Measurements from ENCODE around the gene DLG2.

DLG2 gene

GRCh38 chr11:84496122-84496521 lies 1131.0 kb downstream of the DLG2 start:
- no peak for DNase-seq (ENCODE audit: low spot score)
- TF ChIP-seq CTCF (IDR thresholded peaks at IDR 0.05; ENCODE audit: borderline replicate concordance, control extremely low read depth, extremely low read depth, insufficient read depth, missing control alignments), result no peak

GRCh38 chr11:84480131-84480530 lies 1147.0 kb downstream of the DLG2 start:
- TF ChIP-seq CTCF (IDR thresholded peaks at IDR 0.05; ENCODE audit: borderline replicate concordance, control extremely low read depth, extremely low read depth, insufficient read depth, missing control alignments), result no peak
- no peak for DNase-seq (ENCODE audit: low spot score)

More at GRCh38 chr11:84496122-84496521, 1131.0 kb downstream of the DLG2 start:
- in situ Hi-C loops (cut with MboI; ENCODE audit: low sequenced_read_pairs, unreplicated experiment), result no loop called here

GRCh38 chr11:84476581-84476980 lies 1150.6 kb downstream of the DLG2 start:
- TF ChIP-seq CTCF (IDR thresholded peaks at IDR 0.05; ENCODE audit: borderline replicate concordance, control extremely low read depth, extremely low read depth, insufficient read depth, missing control alignments), result no peak
- in situ Hi-C loops (cut with MboI; ENCODE audit: low sequenced_read_pairs, unreplicated experiment), result no loop called here
- no peak for DNase-seq (ENCODE audit: low spot score)

More at GRCh38 chr11:84480131-84480530, 1147.0 kb downstream of the DLG2 start:
- in situ Hi-C loops (cut with MboI; ENCODE audit: low sequenced_read_pairs, unreplicated experiment), result no loop called here

- TF ChIP-seq CTCF (IDR thresholded peaks at IDR 0.05; ENCODE audit: borderline replicate concordance, control extremely low read depth, extremely low read depth, insufficient read depth, missing control alignments), result no peak
- DNase-seq (ENCODE audit: low spot score), result no peak
- in situ Hi-C loops (cut with MboI; ENCODE audit: low sequenced_read_pairs, unreplicated experiment), result no loop called here
These were observed 1155.6 kb downstream of the DLG2 start for GRCh38 chr11:84471501-84471900.

GRCh38 chr11:84468235-84468634 lies 1158.9 kb downstream of the DLG2 start:
- no peak for TF ChIP-seq CTCF (IDR thresholded peaks at IDR 0.05; ENCODE audit: borderline replicate concordance, control extremely low read depth, extremely low read depth, insufficient read depth, missing control alignments)
- in situ Hi-C loops (cut with MboI; ENCODE audit: low sequenced_read_pairs, unreplicated experiment), result no loop called here
- DNase-seq (ENCODE audit: low spot score), result no peak

GRCh38 chr11:84465040-84465439 lies 1162.1 kb downstream of the DLG2 start:
- no peak for TF ChIP-seq CTCF (IDR thresholded peaks at IDR 0.05; ENCODE audit: borderline replicate concordance, control extremely low read depth, extremely low read depth, insufficient read depth, missing control alignments)
- no peak for DNase-seq (ENCODE audit: low spot score)
- in situ Hi-C loops (cut with MboI; ENCODE audit: low sequenced_read_pairs, unreplicated experiment), result no loop called here

GRCh38 chr11:84455691-84456090 lies 1171.5 kb downstream of the DLG2 start:
- no peak for DNase-seq (ENCODE audit: low spot score)
- in situ Hi-C loops (cut with MboI; ENCODE audit: low sequenced_read_pairs, unreplicated experiment), result no loop called here

More at GRCh38 chr11:84455691-84456090, 1171.5 kb downstream of the DLG2 start:
- TF ChIP-seq CTCF (IDR thresholded peaks at IDR 0.05; ENCODE audit: borderline replicate concordance, control extremely low read depth, extremely low read depth, insufficient read depth, missing control alignments), result no peak
